Testis (tissue), 2 donors: ENCODE data around the gene RPS10.

Experiments
- CTCF ChIP-seq, 3 experiments: fragments of 450-650 bp in 2 of 3; fragments of 200-600 bp in 1 of 3; sonication (generic) in 1 of 3; IDR thresholded peaks; one replicate each; pipeline ENCODE4 v1.5.1; 2016 to 2019; ENCODE audit warnings: antibody characterized with exemption in 3 of 3, mild to moderate bottlenecking in 2 of 3, moderate library complexity in 1 of 3
- POLR2A ChIP-seq: fragments of 450-650 bp; IDR thresholded peaks from one replicate; pipeline ENCODE4 v1.6.1; 2017; ENCODE audit warnings: antibody characterized with exemption, mild to moderate bottlenecking, moderate library complexity

- no peak for TF ChIP-seq CTCF (IDR thresholded peaks at IDR 0.05)
- TF ChIP-seq POLR2A, result no peak
These were observed 48.1 kb upstream of the RPS10 start for GRCh38 chr6:34473967-34474366.
